Measurements from ENCODE around the gene MAP2K5.

MAP2K5 gene

DNA sequence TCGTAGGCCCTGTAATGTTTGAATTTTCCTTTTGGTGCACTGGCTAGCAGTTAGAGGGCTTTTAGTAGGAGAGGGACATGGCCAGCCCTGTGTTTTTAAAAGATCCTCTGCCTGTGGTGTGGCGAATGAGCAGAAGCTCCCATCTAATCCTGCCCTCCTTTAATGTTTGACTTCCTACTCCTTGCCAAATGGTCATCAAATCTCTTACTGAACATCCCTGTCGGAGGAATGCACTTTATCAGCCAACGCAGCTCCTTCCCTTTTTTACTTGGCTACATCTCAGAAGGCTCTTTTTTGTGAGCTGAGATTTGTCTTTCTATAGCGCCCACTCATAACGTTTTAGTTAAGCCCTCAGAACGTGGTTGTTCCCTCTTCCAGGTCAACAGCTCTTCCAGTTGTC is 44.8 kb downstream of the MAP2K5 start:
- no peak overlapping the region for H3K4me3 ChIP-seq (ENCODE audit: low read depth, low read length)
- no peak for DNase-seq (ENCODE audit: low read depth)
- TF ChIP-seq, protein P1, sequence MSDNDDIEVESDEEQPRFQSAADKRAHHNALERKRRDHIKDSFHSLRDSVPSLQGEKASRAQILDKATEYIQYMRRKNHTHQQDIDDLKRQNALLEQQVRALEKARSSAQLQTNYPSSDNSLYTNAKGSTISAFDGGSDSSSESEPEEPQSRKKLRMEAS (IDR thresholded peaks at IDR 0.05; ENCODE audit: low read depth, low read length): no peak
- TF ChIP-seq MYC (IDR thresholded peaks at IDR 0.05; ENCODE audit: low read depth, low read length) (no peak), POLR2A (IDR thresholded peaks at IDR 0.05; ENCODE audit: extremely low read depth, insufficient read length) (no peak)
- TF ChIP-seq, protein P2, sequence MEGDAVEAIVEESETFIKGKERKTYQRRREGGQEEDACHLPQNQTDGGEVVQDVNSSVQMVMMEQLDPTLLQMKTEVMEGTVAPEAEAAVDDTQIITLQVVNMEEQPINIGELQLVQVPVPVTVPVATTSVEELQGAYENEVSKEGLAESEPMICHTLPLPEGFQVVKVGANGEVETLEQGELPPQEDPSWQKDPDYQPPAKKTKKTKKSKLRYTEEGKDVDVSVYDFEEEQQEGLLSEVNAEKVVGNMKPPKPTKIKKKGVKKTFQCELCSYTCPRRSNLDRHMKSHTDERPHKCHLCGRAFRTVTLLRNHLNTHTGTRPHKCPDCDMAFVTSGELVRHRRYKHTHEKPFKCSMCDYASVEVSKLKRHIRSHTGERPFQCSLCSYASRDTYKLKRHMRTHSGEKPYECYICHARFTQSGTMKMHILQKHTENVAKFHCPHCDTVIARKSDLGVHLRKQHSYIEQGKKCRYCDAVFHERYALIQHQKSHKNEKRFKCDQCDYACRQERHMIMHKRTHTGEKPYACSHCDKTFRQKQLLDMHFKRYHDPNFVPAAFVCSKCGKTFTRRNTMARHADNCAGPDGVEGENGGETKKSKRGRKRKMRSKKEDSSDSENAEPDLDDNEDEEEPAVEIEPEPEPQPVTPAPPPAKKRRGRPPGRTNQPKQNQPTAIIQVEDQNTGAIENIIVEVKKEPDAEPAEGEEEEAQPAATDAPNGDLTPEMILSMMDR (IDR thresholded peaks at IDR 0.05; ENCODE audit: low read depth, low read length): no peak

DNA sequence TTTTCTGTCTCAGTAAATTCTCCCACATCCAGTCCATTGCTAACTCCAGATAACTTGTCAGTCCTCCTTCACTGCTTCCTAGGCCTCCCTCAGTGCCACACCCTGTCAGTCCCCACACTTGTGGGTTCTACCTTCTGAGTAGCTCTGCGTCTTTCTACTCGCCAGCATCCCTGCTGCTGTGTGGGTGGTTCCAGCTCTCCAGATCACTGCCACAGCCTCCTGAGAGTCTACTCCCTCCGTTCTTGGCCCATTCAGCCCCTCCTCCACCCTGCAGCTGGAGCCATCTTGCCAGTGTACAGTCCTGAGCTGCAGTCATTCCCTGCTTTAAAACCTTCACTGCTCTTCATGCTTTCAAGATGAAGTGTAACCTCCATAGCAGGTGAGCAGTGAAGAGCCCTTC is 45.3 kb downstream of the MAP2K5 start:
- H3K4me3 ChIP-seq (ENCODE audit: low read depth, low read length): no peak overlapping the region
- DNase-seq (ENCODE audit: low read depth): no peak
- TF ChIP-seq MYC (IDR thresholded peaks at IDR 0.05; ENCODE audit: low read depth, low read length) (no peak), POLR2A (IDR thresholded peaks at IDR 0.05; ENCODE audit: extremely low read depth, insufficient read length) (no peak)
- TF ChIP-seq, protein P2 (IDR thresholded peaks at IDR 0.05; ENCODE audit: low read depth, low read length): no peak
- TF ChIP-seq, protein P1 (IDR thresholded peaks at IDR 0.05; ENCODE audit: low read depth, low read length): no peak

DNA sequence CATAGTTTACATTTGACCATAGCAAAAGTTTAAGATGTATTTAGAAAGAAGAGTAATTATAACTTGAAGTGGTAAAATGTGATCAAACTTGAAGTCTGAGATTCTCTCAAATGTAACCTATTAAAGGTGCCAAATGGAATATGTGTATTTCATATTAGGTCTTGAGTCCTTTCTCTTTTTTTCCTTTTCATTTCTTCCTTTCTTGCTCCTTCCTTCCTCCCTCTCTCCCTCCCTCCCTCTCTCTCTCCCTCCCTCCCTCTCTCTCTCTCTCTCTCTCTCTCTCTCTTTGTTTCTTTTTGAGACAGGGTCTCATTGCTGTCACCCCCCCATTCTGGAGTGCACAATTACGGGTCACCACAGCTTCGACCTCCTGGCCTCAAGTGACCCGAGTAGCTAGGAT is 47.7 kb downstream of the MAP2K5 start:
- H3K4me3 ChIP-seq (ENCODE audit: low read depth, low read length): no peak overlapping the region
- TF ChIP-seq POLR2A (IDR thresholded peaks at IDR 0.05; ENCODE audit: extremely low read depth, insufficient read length): no peak
- no peak for TF ChIP-seq MYC (IDR thresholded peaks at IDR 0.05; ENCODE audit: low read depth, low read length)
- TF ChIP-seq, protein P2 (IDR thresholded peaks at IDR 0.05; ENCODE audit: low read depth, low read length): no peak
- TF ChIP-seq, protein P1 (IDR thresholded peaks at IDR 0.05; ENCODE audit: low read depth, low read length): no peak
- no peak for DNase-seq (ENCODE audit: low read depth)

DNA sequence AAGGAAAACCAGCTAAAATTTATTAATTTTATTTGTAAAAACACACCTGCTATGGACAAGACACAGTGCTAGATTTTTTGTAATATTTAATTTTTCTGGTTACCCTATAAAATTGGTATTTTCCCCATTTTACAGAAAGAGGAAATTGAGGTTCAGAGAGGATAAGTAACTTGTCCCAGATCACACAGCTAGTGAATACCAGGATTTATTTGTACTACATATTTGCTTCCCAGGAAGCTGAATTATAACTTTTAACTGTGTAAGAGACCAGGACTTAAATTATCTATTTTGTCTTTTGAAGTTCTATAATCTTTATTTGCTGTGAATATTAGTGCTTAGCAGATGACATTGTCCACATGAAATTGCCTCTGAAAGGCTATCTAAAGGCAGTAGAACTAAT is 49.7 kb downstream of the MAP2K5 start:
- TF ChIP-seq POLR2A (IDR thresholded peaks at IDR 0.05; ENCODE audit: extremely low read depth, insufficient read length): no peak
- TF ChIP-seq MYC (IDR thresholded peaks at IDR 0.05; ENCODE audit: low read depth, low read length): no peak
- TF ChIP-seq, protein P2 (IDR thresholded peaks at IDR 0.05; ENCODE audit: low read depth, low read length): no peak
- TF ChIP-seq, protein P1 (IDR thresholded peaks at IDR 0.05; ENCODE audit: low read depth, low read length): no peak
- H3K4me3 ChIP-seq (ENCODE audit: low read depth, low read length): no peak overlapping the region
- no peak for DNase-seq (ENCODE audit: low read depth)

DNA sequence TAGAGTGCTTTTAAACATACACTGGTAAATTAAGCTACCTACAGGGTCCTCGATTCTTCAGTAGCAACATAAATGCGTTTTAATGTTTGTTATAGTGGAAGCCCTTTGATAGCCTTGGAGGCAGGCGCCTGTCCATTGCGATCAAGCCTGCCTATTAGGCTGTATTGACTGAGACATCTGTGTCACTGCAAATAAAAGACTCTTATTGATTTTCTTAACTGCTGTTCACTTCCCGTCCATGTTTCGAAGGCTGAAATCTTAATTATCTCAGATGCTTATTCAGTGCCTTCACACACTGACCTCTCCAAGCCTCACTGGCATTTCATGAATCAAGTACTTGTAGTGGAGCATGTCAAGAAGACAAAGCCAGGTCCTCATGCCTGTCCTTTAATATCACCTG is 51.1 kb downstream of the MAP2K5 start:
- TF ChIP-seq, protein P2 (IDR thresholded peaks at IDR 0.05; ENCODE audit: low read depth, low read length): no peak
- TF ChIP-seq, protein P1 (IDR thresholded peaks at IDR 0.05; ENCODE audit: low read depth, low read length): no peak
- no peak for TF ChIP-seq MYC (IDR thresholded peaks at IDR 0.05; ENCODE audit: low read depth, low read length)
- TF ChIP-seq POLR2A (IDR thresholded peaks at IDR 0.05; ENCODE audit: extremely low read depth, insufficient read length): no peak
- no peak overlapping the region for H3K4me3 ChIP-seq (ENCODE audit: low read depth, low read length)
- no peak for DNase-seq (ENCODE audit: low read depth)

DNA sequence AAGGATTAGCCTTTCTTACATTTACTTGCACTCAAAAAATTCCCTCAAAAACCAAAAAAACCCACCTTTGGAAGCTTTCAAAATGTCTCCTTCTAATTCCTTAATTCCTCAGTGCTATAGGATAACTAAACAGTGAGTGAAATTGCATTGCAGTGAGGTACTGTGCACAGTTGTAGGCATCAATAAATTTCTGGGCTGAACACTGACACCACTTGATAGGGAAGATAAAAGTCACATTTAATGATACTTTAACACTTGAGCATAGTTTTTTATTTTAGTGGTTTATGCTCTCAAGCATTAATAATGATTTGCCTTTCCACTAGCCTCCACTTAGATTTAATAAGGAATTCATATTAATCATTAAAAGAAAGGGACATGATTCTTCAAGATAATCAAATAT is 52.3 kb downstream of the MAP2K5 start:
- H3K4me3 ChIP-seq (ENCODE audit: low read depth, low read length): no peak overlapping the region
- DNase-seq (ENCODE audit: low read depth): no peak
- no peak for TF ChIP-seq MYC (IDR thresholded peaks at IDR 0.05; ENCODE audit: low read depth, low read length)
- TF ChIP-seq, protein P1 (IDR thresholded peaks at IDR 0.05; ENCODE audit: low read depth, low read length): no peak
- TF ChIP-seq POLR2A (IDR thresholded peaks at IDR 0.05; ENCODE audit: extremely low read depth, insufficient read length): no peak
- TF ChIP-seq, protein P2 (IDR thresholded peaks at IDR 0.05; ENCODE audit: low read depth, low read length): no peak
